ENCODE results near the gene TACC3. TPM values are rescaled to one million over a fixed set of nuclear protein-coding genes. Genes with fewer than 3 reads are reported as not detected.

Gene TACC3
- total RNA-seq, 2 experiments from 2014 or later: 189 to 190 TPM

DNA sequence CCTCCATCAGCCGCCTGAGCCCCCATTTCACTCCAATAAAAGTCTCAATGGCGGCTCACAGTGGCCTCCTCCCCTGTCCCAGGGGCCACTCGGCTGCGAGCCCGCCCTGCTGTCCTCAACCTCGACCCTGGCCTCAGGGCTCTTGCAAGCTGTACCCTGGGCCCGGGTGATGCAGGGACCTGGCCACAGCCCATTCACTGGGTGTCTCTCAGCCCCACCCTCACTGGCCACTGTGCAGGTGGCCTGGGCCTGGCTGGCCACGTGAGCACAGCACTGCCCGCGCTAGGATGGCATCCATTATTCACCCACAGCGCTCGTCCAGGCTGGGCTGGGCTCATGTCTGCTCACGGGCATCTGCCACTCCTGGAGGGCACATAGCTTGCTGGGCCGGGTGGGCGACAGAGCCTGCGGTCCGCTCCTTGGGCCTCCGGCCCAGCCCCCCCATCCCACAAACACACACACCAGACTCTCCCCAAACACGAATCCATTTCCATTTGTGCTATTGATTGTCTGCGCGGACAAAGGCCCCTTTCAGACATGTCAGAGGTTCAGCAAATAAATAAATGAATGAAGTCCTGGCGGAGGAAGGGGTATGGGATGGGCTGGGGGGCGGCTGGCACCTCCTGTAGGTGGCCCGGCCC, 55.3 kb downstream of the TACC3 start:
- Mint-ChIP-seq H3K9me3 (no peaks in the 10 kb centered on the region), H3K4me3 (no peak overlapping the region), H3K4me1 (peaks cover 2% of the 10 kb centered on the region), H3K27ac (no peak overlapping the region), H3K27me3 (no peaks in the 10 kb centered on the region), H3K36me3 (no peaks in the 10 kb centered on the region)
- DNase-seq: no peak

DNA sequence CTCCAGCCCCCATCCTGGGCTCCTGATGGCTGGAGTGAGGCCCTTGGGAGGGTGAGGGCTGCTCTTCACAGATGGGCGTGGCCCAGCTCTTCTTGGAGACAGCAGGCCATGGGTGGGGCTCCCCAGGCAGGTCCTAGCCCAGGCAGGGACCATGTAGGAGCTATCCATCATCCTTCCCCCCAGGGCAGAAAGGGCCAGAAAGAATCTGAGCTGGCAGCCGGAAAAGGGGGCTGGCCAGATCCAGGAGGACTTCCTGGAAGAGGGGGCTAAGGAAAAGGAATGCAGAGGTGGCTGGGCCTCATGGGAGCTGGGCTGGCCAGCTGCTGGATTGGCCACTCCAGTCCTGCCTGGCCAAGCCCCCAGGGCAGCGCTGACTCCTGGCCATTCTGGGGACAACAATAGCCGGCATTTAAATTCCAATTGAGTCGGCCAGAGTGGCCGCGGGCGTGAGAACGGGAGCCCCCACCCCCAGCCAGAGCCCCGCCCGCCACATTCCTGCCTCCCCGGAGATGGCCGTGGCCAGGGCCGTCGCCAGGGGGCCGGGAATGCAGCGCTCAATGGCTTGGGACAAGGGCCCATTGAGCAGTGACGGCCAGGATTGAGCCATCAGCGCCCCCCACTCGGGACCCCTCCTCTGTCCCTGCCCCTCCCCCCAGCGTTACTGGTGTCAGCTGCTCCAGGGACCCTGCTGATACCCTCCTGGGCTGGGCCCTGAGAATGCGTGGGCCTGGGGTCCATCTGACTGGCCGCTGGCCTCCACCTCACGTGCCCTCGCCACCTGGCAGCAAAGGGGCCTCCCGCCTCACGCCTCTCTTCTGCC, 56.7 kb downstream of the TACC3 start:
- Mint-ChIP-seq H3K27me3 (no peaks in the 10 kb centered on the region), H3K4me1 (no peaks in the 10 kb centered on the region), H3K9me3 (no peaks in the 10 kb centered on the region), H3K36me3 (no peaks in the 10 kb centered on the region), H3K27ac (no peak overlapping the region), H3K4me3 (no peak overlapping the region)
- no peak for DNase-seq

DNA sequence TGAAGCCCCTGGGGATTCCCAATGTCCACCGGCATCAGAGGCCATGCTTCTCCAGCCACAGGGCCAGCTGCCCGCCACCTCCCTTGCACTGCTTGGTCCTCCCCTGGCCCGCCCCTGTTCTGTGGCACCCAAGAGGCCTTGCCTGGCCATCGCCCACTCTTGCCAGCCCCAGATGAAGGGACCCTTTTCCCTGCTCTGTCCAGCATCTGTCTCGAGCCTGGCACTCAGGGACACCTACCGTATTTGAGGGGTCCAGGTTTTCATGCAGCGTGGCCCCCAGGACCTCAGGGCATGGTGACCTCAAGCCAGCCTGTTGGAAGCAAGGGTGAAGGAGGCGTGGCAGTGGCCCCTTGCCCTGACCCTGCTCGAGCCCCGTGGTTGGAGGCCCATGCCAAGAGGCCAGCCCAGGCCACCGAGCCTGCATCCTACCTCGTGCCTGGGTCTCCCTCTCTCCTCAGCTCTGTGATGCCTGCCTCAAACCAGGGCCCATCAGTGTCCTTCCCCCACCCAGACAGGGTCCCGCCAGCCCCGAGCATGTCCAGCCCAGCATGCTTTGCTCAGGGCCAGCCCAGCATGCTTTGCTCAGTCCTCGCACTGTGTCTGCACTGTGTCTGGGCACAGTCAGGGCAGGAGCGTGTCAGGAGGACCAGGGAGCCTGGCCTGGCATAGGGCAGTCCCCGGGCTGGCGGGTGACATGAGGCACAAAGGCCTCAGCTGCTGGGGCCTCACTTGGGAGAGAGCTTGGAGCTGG, 57.5 kb downstream of the TACC3 start:
- H3K4me3 Mint-ChIP-seq: no peak overlapping the region
- no peak overlapping the region for H3K27ac Mint-ChIP-seq

DNA sequence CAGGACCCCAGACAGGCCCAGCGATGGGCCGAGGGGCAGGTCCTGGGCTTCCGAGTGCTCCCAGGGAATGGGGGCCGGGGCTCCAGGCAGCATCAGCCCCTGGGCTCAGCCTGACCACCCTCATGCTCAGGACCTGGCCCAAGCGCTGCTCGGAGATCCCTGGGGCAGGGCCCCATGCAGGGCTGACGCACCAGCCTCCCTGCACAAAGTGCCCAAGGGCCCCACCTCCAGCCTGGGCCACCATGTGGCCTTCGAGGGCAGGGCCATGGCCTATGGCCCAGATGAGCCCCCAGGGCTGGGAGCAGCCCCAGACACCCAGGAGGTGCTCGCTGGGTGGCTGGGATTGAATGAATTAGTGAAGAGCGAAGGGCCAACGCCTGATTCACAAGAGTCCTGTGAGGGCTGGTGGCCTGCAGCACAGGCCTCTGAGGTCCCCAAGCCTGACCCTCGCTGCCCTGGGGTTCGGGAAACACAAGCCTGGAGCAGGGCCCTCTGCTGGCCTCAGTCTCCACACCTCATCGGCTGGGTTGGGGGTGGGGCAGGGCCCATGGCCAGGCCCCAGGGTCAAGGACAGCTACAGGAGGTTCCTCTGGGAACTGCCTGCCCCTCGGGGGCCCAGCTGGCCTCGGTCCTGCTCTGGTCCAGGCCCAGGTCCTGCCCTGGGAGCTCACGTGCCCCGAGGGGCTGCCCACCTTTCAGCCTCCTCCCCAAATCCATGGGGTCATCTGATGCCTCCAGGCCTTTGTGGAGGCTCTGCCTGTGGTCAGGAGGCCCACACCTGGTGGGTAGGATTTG, 58.5 kb downstream of the TACC3 start:
- Mint-ChIP-seq H3K27me3 (no peaks in the 10 kb centered on the region), H3K9me3 (no peaks in the 10 kb centered on the region), H3K36me3 (no peaks in the 10 kb centered on the region), H3K4me1 (no peaks in the 10 kb centered on the region), H3K27ac (no peak overlapping the region), H3K4me3 (no peak overlapping the region)
- DNase-seq: no peak

More for the DNA sequence above, 57.5 kb downstream of the TACC3 start:
- Mint-ChIP-seq H3K36me3 (no peaks in the 10 kb centered on the region), H3K27me3 (no peaks in the 10 kb centered on the region), H3K4me1 (no peaks in the 10 kb centered on the region), H3K9me3 (no peaks in the 10 kb centered on the region)
- no peak for DNase-seq

DNA sequence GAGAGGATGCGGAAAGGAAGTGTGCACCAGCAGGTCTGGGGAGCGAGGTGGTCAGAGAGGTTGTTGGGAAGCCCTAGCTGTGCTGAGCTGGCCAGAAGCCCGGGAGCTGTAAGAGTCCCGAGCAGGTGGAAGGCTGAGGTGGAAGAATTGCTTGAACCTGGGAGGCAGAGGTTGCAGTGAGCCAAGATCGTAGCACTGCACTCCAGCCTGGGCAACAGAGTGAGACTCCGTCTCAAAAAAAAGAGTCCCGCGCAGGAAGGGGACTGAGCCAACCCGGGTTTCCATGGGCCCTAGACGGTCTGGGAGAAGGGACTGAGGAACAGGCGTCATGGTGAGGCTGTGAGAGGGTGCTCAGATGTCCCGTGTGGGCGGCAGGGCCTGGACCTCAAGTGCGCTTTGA, 59.1 kb downstream of the TACC3 start:
- Mint-ChIP-seq H3K9me3 (no peaks in the 10 kb centered on the region), H3K4me1 (no peaks in the 10 kb centered on the region), H3K4me3 (no peak overlapping the region), H3K36me3 (no peaks in the 10 kb centered on the region), H3K27me3 (no peaks in the 10 kb centered on the region), H3K27ac (no peak overlapping the region)
- DNase-seq: no peak

DNA sequence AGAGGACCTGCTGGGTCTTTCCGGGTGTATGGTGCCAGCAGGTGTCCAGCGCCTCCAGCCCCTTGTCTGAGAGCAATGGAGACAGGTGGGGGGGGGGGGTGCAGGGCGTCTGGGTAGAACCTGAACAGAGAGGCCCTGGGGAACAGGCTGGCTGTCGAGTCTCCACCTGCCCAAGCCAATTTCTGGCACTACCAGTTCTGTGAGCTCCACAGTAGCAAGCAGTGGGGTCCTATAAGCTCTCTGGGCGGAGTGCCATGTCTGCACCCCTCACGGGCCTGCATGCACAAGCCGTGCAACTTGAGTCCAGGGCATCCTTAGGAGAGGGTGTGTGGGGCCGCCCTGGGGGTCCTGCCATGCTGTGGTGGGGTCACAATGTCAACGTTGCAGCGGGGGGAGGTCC, 61.7 kb downstream of the TACC3 start:
- Mint-ChIP-seq H3K36me3 (no peaks in the 10 kb centered on the region), H3K4me1 (no peaks in the 10 kb centered on the region), H3K27me3 (no peaks in the 10 kb centered on the region), H3K4me3 (no peak overlapping the region), H3K9me3 (no peaks in the 10 kb centered on the region), H3K27ac (no peak overlapping the region)
- DNase-seq: no peak

DNA sequence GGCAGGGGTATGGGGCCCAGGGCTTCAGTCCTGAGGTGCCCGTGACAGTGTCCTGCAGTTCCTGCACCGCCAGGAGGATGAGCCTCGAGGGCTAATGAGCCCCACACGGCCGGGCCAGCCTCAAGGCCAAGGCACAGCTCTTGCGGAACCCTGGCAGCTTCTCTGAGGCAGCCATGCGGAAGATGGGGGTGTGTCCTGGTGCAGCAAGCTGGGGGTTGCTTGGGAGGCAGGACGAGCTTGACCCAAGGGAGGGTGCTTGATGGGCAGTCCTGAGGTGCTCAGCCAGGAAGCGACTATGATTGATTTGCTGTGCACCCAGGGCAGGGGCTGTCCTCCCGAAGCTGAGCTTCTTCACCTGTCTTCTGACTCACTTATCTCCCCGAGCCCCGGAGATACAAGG, 62.6 kb downstream of the TACC3 start:
- no peaks in the 10 kb centered on the region for H3K27me3 Mint-ChIP-seq
- DNase-seq: no peak
- no peak overlapping the region for H3K27ac Mint-ChIP-seq
- H3K4me1 Mint-ChIP-seq: no peaks in the 10 kb centered on the region
- H3K9me3 Mint-ChIP-seq: no peaks in the 10 kb centered on the region
- no peaks in the 10 kb centered on the region for H3K36me3 Mint-ChIP-seq
- H3K4me3 Mint-ChIP-seq: no peak overlapping the region

DNA sequence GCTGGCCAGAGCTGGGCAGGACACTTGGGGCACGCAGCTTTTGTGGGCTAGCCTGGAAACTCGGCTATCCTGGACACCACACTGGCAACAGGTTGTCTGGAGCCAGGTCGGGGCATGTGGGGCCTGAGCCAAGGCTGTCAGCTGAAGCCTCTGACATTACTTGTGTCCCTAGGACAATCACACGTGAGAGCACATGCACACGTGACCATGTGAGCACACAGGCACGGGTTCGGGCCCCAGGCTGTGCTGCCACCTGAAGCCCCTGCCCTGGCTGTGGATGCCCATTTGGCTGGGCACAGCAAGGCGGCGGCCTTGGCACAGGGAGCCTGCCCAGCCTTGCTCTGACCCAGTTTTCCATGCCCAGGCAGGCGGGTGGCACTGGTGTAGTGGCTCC, 63.1 kb downstream of the TACC3 start:
- Mint-ChIP-seq H3K9me3 (no peaks in the 10 kb centered on the region), H3K27me3 (no peaks in the 10 kb centered on the region), H3K36me3 (no peaks in the 10 kb centered on the region), H3K4me3 (no peak overlapping the region), H3K27ac (no peak overlapping the region), H3K4me1 (no peaks in the 10 kb centered on the region)
- no peak for DNase-seq

DNA sequence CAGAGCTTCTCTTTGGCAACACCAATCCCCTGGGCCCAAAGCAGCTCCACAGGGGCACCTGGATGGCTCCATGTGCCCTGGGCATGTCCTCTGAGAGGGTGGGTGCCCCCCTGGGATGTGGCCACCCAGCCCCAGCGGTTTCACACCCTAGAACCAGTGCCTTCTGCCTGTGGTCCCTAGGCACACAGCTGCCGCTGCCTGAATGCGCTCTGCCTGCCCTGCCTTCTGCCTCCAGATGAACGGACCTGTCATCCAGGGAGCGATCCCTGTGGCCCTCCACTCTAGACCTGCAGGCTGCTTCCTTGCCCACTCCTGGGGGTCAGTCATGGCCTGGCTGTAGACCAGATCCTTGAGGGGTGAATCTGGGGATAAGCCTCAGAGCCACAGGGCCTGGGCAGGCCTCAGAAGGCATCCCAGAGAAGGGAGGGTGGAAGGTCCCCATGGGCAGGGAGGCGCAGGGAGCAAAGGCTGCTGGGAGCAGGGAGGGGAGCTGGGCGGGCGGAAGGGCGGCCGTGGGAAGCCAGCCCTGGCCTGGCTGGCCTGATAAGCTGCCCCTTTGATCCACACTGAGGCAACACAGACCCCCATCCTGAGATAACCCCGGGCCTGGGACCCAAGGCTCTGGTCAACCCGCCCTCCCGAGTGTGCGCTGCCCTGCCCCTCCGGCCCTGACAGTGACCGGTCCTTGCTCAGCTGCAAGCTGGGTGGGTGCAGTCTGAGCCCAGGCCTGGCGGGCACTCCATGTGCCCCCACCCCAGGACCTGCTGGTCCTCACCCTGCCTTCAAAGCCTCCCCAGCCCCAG, 63.7 kb downstream of the TACC3 start:
- no peaks in the 10 kb centered on the region for H3K27me3 Mint-ChIP-seq
- DNase-seq: no peak
- H3K9me3 Mint-ChIP-seq: no peaks in the 10 kb centered on the region
- H3K4me3 Mint-ChIP-seq: no peak overlapping the region
- no peak overlapping the region for H3K27ac Mint-ChIP-seq
- H3K36me3 Mint-ChIP-seq: no peaks in the 10 kb centered on the region
- H3K4me1 Mint-ChIP-seq: no peaks in the 10 kb centered on the region

DNA sequence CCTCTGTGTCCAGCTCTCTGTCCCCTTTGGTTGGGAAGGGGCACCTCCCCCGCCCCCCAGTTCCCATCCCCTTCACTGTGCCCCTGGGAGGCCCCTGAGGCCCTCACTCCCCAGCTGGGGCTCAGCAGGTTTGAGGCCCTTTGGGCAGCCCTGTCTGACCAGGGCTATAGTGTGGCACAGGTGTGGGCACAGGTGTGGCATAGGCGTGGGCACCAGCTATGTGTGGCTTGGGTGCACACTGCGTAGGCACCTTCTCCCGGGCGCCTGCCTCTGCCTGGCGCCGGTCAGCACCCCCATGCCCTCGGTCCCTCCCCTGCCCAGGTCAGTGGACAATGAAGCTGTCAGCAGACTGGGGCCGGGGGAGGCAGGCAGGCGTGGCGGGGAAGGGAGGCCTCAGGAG, 64.3 kb downstream of the TACC3 start:
- Mint-ChIP-seq H3K36me3 (no peaks in the 10 kb centered on the region), H3K27ac (no peak overlapping the region), H3K27me3 (no peaks in the 10 kb centered on the region), H3K9me3 (no peaks in the 10 kb centered on the region), H3K4me1 (no peaks in the 10 kb centered on the region), H3K4me3 (no peak overlapping the region)
- no peak for DNase-seq

DNA sequence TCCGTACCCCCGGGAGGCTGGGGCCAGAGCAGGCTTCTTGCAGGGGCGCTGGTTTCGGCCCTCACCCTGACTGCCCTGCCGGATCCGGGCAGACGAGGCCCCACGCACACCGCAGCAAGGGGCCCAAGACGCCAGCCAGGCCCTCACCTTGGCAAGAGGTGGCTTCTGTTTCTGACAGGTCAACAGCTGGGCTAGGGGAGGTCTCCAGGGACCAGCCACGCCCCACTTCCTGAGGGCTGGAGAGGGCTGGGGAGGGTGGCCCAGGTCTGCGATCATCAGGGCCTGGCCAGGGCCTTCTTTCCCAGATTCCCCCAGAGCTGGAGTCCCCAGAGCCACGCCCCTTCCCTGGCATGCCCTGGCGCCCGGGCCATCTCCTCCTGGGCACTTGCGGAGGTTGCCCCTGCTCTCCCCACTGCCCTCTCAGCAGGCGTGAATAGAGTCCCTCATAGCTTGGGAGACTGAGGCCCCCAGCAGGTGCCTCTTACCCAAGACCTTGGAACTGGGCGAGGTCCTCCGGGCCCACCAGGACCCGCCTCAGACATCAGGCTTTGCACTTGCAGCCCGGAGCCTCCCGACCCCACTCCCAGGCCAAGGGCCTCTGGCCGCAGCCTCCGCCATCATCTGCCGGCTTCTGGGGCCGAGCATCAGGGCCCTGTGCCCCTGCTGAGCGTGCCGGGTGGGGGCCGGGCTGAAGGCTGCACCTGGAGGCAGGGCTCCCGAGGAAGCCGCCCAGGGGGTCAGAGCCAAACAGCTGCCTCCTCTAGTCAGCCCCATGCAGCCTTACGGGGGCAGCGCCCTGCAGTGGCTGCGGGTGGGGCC, 65.4 kb downstream of the TACC3 start:
- no peak for DNase-seq
- Mint-ChIP-seq H3K4me1 (no peaks in the 10 kb centered on the region), H3K36me3 (no peaks in the 10 kb centered on the region), H3K4me3 (no peak overlapping the region), H3K9me3 (no peaks in the 10 kb centered on the region), H3K27ac (no peak overlapping the region), H3K27me3 (peaks cover 4% of the 10 kb centered on the region)

DNA sequence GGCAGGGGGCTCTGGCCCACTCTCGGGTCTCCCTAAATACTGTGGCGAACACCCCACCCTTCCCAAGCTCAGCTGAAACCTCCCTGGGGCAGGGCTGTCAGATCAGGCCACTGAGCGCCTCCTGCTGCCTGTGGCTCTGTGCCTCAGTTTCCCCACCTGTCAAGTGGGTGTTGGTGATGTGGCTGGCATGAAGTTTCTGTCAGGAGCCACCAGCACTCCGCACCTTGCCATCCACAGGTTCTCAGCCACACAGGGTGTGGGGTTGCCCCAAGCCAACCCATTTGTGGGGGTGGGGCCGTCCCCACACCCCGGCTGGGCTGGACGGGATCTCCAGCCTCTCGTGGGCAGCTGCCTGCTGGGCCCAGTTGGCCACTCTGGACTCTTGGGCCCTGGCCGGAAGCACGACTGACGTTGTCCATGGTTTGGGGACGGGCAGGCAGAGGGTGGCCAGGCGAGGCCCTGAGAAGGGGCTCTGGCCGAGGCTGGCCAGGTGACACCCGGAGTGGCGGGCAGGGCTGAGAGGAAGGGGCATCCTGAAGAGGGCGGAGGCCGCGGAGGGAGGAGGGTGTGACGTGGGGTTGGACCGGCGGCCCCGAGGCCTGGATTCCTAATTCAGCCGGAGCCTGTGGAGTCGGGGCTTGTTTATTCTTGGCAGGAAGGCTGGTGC, 66.2 kb downstream of the TACC3 start:
- Mint-ChIP-seq H3K9me3 (no peaks in the 10 kb centered on the region), H3K4me3 (no peak overlapping the region), H3K27ac (no peak overlapping the region), H3K4me1 (no peaks in the 10 kb centered on the region), H3K36me3 (no peaks in the 10 kb centered on the region), H3K27me3 (peaks cover 4% of the 10 kb centered on the region)
- no peak for DNase-seq

DNA sequence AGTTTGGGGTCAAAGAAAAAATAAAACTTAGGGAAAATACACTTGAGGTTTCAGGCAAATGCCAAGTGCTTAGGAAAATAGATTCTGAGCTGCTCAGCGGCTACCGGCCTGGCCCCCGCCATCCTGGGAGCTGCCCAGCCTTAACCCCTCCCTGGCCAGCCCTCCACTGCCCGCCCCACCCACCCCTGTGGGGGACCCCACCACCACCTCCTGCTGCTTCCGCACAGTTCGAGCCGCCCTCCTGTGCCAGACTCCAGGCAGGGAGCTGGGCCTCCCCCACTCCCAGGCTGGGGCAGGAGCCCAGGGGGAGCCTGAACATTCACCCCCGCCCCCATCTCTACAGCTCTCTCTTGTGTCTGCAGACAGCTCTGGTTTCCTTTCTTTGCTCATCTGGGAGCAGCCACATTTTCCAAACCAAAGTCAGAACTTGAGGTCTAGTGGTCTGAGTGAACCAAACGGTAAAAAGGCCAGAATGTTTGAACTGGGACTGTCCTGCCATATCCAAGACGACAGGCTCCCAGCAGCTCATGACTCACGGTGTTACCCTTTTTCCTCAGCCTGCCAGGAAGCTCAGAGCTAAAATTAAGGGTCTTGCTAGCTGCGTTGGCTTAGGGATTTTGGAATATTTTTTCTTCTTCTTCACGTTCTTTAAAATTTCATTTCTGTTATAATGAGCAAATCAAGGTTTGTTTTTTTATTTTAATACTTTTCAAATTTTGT, 67.1 kb downstream of the TACC3 start:
- Mint-ChIP-seq H3K9me3 (no peaks in the 10 kb centered on the region), H3K4me1 (no peaks in the 10 kb centered on the region), H3K36me3 (no peaks in the 10 kb centered on the region), H3K27me3 (peaks cover 4% of the 10 kb centered on the region), H3K4me3 (no peak overlapping the region), H3K27ac (no peak overlapping the region)
- no peak for DNase-seq

Measured in activated naive CD8-positive, alpha-beta T cell treated with anti-CD3 and anti-CD28 coated beads for 36 hours (primary cell).